NB4 (cell line): ENCODE measurements around the gene IL1RN.

Experiments
- DNase-seq: peaks from one replicate; pipeline ENCODE4 v3.0.0; 2010; ENCODE audit warnings: low read depth
- H3K4me3 ChIP-seq: one replicate; pipeline ENCODE4 v1.5.1; 2011; ENCODE audit warnings: mild to moderate bottlenecking, low read depth, low read length, moderate library complexity
- MYC ChIP-seq: IDR thresholded peaks from 2 replicates; pipeline ENCODE4 v1.6.1; 2011; ENCODE audit warnings: low read depth, low read length
- POLR2A ChIP-seq: IDR thresholded peaks from 2 replicates; pipeline ENCODE4 v1.6.1; 2011; ENCODE audit warnings: mild to moderate bottlenecking; ENCODE audit not compliant: insufficient read length; ENCODE audit errors: extremely low read depth
- TF ChIP-seq, protein P1 (sequence below): IDR thresholded peaks from one replicate; pipeline ENCODE4 v1.5.1; 2012; ENCODE audit warnings: low read depth, low read length
- TF ChIP-seq, protein P2 (sequence below): IDR thresholded peaks from 2 replicates; pipeline ENCODE4 v1.6.1; 2011; ENCODE audit warnings: low read depth, low read length

IL1RN gene

DNA sequence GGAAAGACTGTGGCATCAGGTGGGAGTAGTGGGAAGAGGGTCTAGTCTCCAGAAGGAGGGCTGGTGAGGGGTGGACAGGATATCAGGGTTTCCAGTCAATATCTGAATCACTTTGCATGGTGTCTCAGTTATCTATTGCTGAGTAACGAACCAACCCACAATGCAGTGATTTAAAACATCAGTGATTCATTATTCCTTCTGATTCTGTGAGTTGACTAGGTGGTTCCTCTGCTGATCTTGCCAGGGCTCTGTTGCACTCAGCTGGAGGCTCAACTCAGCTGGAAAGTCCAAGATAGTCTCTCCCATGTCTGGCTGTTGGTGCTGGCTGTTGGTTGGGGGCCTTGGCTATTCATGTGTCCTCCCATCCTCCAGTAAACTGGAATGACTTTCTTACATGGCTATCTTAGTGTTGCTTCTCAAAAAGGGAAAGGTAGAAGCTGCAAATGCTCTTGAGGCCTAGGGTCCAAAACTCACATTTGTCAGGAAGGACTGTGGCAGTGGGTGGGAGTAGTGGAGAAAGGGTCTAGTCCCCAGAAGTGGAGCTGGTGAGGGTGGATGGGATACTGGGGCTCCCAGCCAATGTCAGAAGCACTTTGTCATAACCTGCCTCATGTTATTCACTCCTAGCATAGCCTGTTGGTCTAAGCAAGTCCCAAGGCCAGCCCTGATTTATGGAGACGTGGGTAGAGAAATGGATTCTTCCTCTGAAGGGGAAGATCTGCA is 45.7 kb upstream of the IL1RN start:
- no peak overlapping the region for H3K4me3 ChIP-seq
- TF ChIP-seq, protein P1, sequence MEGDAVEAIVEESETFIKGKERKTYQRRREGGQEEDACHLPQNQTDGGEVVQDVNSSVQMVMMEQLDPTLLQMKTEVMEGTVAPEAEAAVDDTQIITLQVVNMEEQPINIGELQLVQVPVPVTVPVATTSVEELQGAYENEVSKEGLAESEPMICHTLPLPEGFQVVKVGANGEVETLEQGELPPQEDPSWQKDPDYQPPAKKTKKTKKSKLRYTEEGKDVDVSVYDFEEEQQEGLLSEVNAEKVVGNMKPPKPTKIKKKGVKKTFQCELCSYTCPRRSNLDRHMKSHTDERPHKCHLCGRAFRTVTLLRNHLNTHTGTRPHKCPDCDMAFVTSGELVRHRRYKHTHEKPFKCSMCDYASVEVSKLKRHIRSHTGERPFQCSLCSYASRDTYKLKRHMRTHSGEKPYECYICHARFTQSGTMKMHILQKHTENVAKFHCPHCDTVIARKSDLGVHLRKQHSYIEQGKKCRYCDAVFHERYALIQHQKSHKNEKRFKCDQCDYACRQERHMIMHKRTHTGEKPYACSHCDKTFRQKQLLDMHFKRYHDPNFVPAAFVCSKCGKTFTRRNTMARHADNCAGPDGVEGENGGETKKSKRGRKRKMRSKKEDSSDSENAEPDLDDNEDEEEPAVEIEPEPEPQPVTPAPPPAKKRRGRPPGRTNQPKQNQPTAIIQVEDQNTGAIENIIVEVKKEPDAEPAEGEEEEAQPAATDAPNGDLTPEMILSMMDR, result no peak
- no peak for TF ChIP-seq POLR2A
- no peak for TF ChIP-seq MYC
- TF ChIP-seq, protein P2, sequence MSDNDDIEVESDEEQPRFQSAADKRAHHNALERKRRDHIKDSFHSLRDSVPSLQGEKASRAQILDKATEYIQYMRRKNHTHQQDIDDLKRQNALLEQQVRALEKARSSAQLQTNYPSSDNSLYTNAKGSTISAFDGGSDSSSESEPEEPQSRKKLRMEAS, result no peak
- DNase-seq, result no peak

DNA sequence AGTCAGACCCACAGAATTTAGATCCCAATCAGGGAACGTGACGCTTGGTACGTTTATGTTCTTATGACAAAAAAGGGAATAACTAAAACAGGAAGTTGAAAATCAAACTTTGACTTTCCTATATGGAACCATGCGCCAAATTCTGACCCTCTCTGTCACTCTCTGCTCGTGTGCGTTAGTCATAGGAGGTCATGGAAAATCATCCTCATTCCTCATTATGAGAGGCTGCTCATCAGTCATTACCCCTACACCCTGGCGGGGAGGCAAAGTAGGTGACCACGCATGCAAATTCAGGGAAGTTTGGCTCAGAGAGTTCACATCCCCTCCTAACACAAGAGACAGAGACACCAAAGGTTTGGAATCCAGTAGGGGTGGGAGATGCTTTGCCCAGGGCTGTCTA is 44.1 kb upstream of the IL1RN start:
- no peak for DNase-seq
- no peak overlapping the region for H3K4me3 ChIP-seq
- no peak for TF ChIP-seq POLR2A
- TF ChIP-seq, protein P2, result no peak
- TF ChIP-seq, protein P1, result no peak
- no peak for TF ChIP-seq MYC

DNA sequence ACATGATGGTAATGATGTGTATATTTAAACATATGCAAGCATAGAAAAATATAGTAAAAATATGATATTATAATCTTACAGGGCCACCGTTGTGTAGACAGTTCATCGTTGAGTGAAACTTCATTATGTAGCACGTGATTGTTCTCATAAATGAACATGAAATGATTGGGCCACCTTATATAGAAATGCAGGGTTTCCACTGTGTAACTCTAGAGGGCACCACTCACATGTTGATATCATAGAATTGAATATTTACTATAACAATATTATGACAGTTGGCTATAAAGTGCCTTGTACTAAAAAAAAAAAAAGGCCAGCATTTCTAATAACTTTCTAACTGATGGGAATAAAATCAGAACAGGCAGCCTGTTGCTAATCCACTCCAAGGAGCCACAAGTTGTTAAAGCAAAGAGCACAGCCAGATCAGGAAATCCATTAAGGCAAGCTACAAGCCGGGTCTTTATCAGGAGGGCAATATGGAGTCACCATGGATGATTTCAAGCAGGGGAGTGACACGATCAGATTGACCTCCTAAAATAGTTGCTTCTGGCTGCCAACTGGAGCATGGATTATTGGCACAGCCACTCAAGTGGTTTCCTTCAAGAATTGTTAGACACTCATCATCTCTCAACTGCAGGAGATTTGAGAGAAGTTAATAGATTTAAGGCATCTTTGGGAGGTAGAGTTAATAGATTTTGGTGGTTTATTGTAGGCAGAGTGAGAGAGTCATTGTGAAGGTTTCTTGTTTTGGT is 43.0 kb upstream of the IL1RN start:
- H3K4me3 ChIP-seq, result no peak overlapping the region
- peak; percentile 59 for DNase-seq
- TF ChIP-seq POLR2A (no peak), MYC (no peak)
- TF ChIP-seq, protein P2, result peak; percentile 71
- TF ChIP-seq, protein P1, result peak; percentile 41

DNA sequence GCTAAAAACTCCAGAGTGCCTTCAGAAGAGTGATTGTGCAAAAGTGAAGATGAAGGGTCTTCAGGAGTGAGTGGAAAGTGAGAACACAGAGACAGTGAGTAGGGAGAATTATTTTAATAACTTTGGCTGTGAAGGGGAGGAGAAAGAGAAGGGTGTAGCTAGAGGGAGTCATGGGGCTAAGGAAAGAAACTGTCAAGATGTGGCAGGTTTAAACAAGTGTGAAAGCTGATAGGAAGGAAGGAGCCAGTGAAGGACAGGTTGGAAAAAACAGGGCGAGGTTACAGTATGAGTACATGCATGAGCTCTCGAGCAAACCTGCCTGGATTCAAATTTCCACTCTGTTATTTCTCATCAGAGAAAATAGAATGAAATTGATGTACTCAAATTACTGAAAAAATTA is 41.9 kb upstream of the IL1RN start:
- H3K4me3 ChIP-seq, result no peak overlapping the region
- TF ChIP-seq, protein P2, result no peak
- TF ChIP-seq, protein P1, result no peak
- no peak for TF ChIP-seq POLR2A
- no peak for TF ChIP-seq MYC
- DNase-seq, result no peak

DNA sequence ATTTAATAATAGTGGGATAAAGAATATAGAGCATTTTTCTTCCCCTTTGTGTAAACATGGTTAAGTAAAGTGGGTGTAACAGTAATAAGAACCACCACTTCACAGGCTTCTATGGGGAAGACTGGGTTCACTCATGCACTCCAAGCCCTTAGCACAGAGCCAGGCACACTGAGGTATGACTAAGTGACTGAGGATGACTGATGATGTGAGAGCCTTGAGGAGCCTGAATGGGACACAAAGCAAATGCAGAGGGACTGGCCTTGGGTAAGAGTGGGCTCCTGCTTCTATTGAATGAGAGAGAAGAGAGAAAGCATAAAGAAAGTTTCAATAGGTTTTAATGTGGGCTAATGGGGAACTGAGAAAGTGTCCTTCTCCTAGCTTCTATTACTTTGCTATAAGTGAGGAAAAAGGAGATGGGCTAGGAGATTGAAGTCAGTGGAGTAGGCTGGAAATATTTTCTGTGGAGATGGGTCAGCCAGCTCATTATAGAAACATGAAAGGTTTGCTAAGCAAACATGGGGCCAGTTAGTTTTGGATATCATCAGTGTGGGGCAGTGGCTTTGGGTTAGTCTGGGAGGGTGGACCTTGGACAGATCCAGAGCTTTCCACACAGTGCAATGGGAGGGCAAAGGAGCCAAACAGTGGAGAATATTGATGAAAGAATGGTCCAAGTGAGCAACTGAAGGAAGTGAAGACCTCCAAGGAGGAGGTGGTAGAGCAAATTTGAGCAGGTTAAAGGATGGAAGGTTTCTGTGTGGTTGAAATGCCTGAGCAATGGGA is 39.0 kb upstream of the IL1RN start:
- TF ChIP-seq, protein P1, result no peak
- TF ChIP-seq, protein P2, result no peak
- no peak for TF ChIP-seq MYC
- no peak for TF ChIP-seq POLR2A

More for the DNA sequence above, 39.0 kb upstream of the IL1RN start:
- DNase-seq, result no peak
- no peak overlapping the region for H3K4me3 ChIP-seq
